Stomach (tissue), 9 donors: ENCODE data around the gene CYP3A7. TPM values are rescaled to one million over a fixed set of nuclear protein-coding genes. Genes with fewer than 3 reads are reported as not detected.
"Not testable (repeated sequence)": the region's sequence is repeated elsewhere in the genome, so short reads cannot be mapped to it uniquely, and the experiment has no call there.

Experiments
- DNase-seq, 2 donors: peaks; one replicate each; pipeline versions ENCODE4 v3.0.0 to v3.0.0-alpha.2; 2013 to 2019
- H3K27ac ChIP-seq, 5 donors: fragments of 200-600 bp in 4 of 5; sonication (generic) in 4 of 5; one replicate each; pipeline ENCODE4 v1.5.1; 2013 to 2019; ENCODE audit warnings: mild to moderate bottlenecking in 1 of 5, moderate library complexity in 1 of 5
- H3K27me3 ChIP-seq, 3 donors: fragments of 200-600 bp; sonication (generic); one replicate each; pipeline ENCODE4 v1.5.1; 2017 to 2019; ENCODE audit warnings: mixed run types in 1 of 3
- H3K36me3 ChIP-seq, 4 donors: fragments of 200-600 bp; sonication (generic); 1 replicate in 3 of 4; 2 replicates in 1 of 4; pipeline ENCODE4 v1.5.1; 2016 to 2019
- H3K4me1 ChIP-seq, 4 donors: fragments of 200-600 bp; sonication (generic); one replicate each; pipeline ENCODE4 v1.5.1; 2016 to 2019
- H3K4me3 ChIP-seq, 4 donors: fragments of 200-600 bp; sonication (generic) in 3 of 4; one replicate each; pipeline ENCODE4 v1.5.1; 2016 to 2019; ENCODE audit warnings: mild to moderate bottlenecking in 1 of 4
- H3K9me3 ChIP-seq, 4 donors: fragments of 200-600 bp; sonication (generic); one replicate each; pipeline ENCODE4 v1.5.1; 2016 to 2019
- CTCF ChIP-seq, 7 experiments: fragments of 450-650 bp in 4 of 7; fragments of 200-600 bp in 3 of 7; sonication (generic) in 3 of 7; IDR thresholded peaks; one replicate each; pipeline ENCODE4 v1.5.1; 2016 to 2019; ENCODE audit warnings: antibody characterized with exemption in 7 of 7, control low read depth in 2 of 7, mild to moderate bottlenecking in 1 of 7
- EP300 ChIP-seq: sonication (generic); formaldehyde crosslinking; IDR thresholded peaks from one replicate; pipeline ENCODE4 v1.6.1; 2017; ENCODE audit warnings: antibody characterized with exemption
- POLR2A ChIP-seq, 4 donors: fragments of 450-650 bp; IDR thresholded peaks; one replicate each; pipeline ENCODE4 v1.6.1; 2016; ENCODE audit warnings: antibody characterized with exemption in 4 of 4, control low read depth in 2 of 4, mild to moderate bottlenecking in 1 of 4, moderate library complexity in 1 of 4
- POLR2AphosphoS5 ChIP-seq, 3 donors: sonication (generic); formaldehyde crosslinking; IDR thresholded peaks; one replicate each; pipeline ENCODE4 v1.6.1; 2016; ENCODE audit warnings: antibody characterized with exemption in 3 of 3
- WGBS, 5 donors: extraction: QIAGEN DNeasy Blood & Tissue Kit in 3 of 5; methylation state at CpG; one replicate each; pipeline versions ENCODE4 v1.1.5 to v1.1.7; 2013 to 2018; 5-methylcytosine and 5-hydroxymethylcytosine counted together
- intact Hi-C: fragments of 100-400 bp; cut with DNase I; formaldehyde crosslinking; loops from one replicate; pipeline ENCODE4 v1.15.1; 2023; ENCODE audit warnings: low total_unique reads
- polyA plus RNA-seq, 3 donors: library from polyadenylated mRNA; stranded (reverse); fragments of 200-250 nt; gene quantifications; one replicate each; pipeline ENCODE4 v1.2.3, GENCODE V29; 2013
- total RNA-seq, 5 donors: library from RNA; depleted of rRNA; stranded (reverse); fragments of >200 nt; gene quantifications; one replicate each; pipeline versions ENCODE4 v1.1.0 to v1.2.3, GENCODE V29; 2014 to 2016
- donor health status: healthy with polysubstance abuse.
- donor health status: Bipolar disorder and iron deficiency.
- donor health status: healthy.

The CYP3A7 gene
- total and polyA plus RNA-seq, 8 donors, result not detected

GRCh38 chr7:99668541-99668940 is 66.5 kb downstream of the CYP3A7 start:
- Histone ChIP-seq H3K27ac (no peak overlapping the region), H3K36me3 (peaks cover 10 to 98% (median 86%) of the 10 kb centered on the region in 4 donors), H3K27me3 (no peaks in the 10 kb centered on the region), H3K4me1 (no peaks in the 10 kb centered on the region), H3K4me3 (no peak overlapping the region), H3K9me3 (no peaks in the 10 kb centered on the region)
- intact Hi-C loops, result no loop called here
- no peak for DNase-seq
- WGBS, 5 donors, result 85 to 100% (median 97%) methylated on average over 8 of the region's 8 CpGs
- no peak for TF ChIP-seq CTCF (IDR thresholded peaks at IDR 0.05)
- TF ChIP-seq POLR2A (IDR thresholded peaks at IDR 0.05), result no peak
- TF ChIP-seq POLR2AphosphoS5 (IDR thresholded peaks at IDR 0.05), result no peak
- TF ChIP-seq EP300, result no peak

DNA sequence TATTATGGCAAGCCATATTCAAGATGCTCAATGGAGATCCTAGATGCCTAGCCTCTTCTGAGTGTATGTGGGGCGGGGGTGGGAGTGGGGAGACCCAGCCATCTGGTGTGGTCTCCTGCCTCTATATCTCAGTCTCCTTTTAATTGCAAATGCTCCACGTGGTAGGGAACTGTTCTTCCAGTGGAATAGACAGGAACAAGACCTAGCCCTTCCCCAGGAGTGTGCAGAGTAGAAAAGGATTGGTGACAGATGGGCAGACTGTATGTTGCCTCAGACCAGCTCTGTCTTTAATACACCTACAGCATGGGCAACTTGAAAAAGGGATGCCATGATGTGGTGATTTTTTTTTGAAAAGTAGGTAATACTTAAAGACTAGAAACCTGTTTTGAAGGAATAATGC is 67.8 kb downstream of the CYP3A7 start:
- no peak overlapping the region for H3K4me3 ChIP-seq
- no peak overlapping the region for H3K27ac ChIP-seq
- no peak for DNase-seq
- no peaks in the 10 kb centered on the region for H3K27me3 ChIP-seq
- H3K36me3 ChIP-seq, result peaks cover 21 to 98% (median 86%) of the 10 kb centered on the region in 4 donors
- H3K4me1 ChIP-seq, result no peaks in the 10 kb centered on the region
- no peaks in the 10 kb centered on the region for H3K9me3 ChIP-seq
- intact Hi-C loops, result no loop called here
- WGBS, 5 donors, result 69 to 88% (median 80%) methylated on average over 2 of the region's 2 CpGs
- no peak for TF ChIP-seq POLR2AphosphoS5 (IDR thresholded peaks at IDR 0.05)
- no peak for TF ChIP-seq CTCF (IDR thresholded peaks at IDR 0.05)
- no peak for TF ChIP-seq POLR2A (IDR thresholded peaks at IDR 0.05)
- no peak for TF ChIP-seq EP300

DNA sequence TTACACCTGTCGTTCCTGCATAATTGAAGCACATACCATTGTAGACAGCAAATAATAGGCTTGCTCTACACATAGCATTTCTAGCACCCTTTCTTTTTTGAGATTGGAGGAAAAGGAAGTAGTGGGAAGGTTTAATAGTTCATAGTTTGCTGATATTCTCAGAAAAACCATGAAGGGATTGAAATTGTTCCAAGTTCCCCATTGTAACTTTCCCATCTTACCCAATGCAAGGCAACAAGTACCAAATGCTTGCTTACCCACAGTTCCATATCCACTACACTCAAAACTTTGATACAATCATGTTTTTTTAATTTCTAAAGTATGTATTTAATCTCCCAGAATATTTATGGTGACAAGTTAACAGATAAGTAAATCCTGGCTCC is 69.0 kb downstream of the CYP3A7 start:
- H3K27me3 ChIP-seq, result no peaks in the 10 kb centered on the region
- H3K27ac ChIP-seq, result no peak overlapping the region
- intact Hi-C loops, result no loop called here
- peaks cover 26 to 98% (median 86%) of the 10 kb centered on the region in 4 donors for H3K36me3 ChIP-seq
- H3K9me3 ChIP-seq, result no peaks in the 10 kb centered on the region
- TF ChIP-seq POLR2A (IDR thresholded peaks at IDR 0.05) (no peak), CTCF (IDR thresholded peaks at IDR 0.05) (no peak), EP300 (no peak), POLR2AphosphoS5 (IDR thresholded peaks at IDR 0.05) (no peak)
- no peaks in the 10 kb centered on the region for H3K4me1 ChIP-seq
- no peak overlapping the region for H3K4me3 ChIP-seq
- DNase-seq, result no peak
- 76 to 92% (median 82%) methylated on average over 1 of the region's 1 CpG for WGBS, 5 donors

DNA sequence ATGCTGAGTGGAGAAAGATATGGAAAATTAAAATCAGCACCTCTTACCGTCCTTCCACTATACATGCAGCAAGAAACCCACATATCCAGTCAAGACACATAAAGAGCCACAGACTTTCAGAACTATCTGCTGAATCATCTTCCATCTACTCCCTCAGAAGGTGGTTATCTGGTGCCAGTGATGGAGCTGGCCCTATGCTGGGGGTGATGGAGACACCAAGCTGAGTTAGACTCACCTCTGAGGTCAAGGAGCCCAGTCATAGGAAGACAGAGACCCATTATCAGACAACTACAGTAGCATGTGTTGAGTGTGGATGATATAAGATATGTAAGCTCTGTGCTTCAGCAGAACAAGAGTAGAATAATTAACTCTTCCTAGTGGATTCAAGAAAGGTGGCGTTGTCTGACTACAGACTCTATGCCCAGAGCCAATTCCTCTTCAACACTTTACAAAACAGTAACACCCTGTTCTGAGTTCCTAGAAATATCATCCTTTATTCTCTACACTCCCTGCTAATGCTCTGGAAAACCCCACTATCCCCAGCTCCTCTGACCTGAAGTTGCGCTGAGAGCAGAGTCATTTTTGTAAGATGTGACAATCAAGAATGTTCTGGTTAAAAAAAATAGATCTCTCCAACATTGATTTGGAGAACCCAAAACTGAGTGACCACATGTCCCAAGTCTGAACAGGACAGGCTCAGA is 69.5 kb downstream of the CYP3A7 start:
- 94 to 98% (median 97%) methylated on average over 3 of the region's 3 CpGs for WGBS, 5 donors
- no peak for TF ChIP-seq CTCF (IDR thresholded peaks at IDR 0.05)
- TF ChIP-seq EP300, result no peak
- no peak for TF ChIP-seq POLR2AphosphoS5 (IDR thresholded peaks at IDR 0.05)
- TF ChIP-seq POLR2A (IDR thresholded peaks at IDR 0.05), result no peak
- Histone ChIP-seq H3K4me3 (no peak overlapping the region), H3K27ac (no peak overlapping the region), H3K36me3 (peaks cover 28 to 98% (median 87%) of the 10 kb centered on the region in 4 donors), H3K4me1 (no peaks in the 10 kb centered on the region), H3K27me3 (no peaks in the 10 kb centered on the region), H3K9me3 (peaks cover 0 to 3% (median 0%) of the 10 kb centered on the region in 4 donors)
- intact Hi-C loops, result no loop called here
- DNase-seq, result no peak

DNA sequence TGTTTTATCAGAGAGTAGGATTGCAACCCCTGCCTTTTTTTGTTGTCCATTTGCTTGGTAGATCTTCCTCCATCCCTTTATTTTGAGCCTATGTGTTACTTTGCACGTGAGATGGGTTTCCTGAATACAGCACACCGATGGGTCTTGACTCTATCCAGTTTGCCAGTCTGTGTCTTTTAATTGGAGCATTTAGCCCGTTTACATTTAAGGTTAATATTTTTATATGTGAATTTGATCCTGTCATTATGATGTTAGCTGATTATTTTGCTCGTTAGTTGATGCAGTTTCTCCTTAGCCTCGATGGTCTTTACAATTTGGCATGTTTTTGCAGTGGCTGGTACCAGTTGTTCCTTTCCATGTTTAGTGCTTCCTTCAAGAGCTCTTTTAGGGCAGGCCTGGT is 77.1 kb downstream of the CYP3A7 start:
- DNase-seq, H3K27ac ChIP-seq, H3K4me3 ChIP-seq, H3K4me1 ChIP-seq, H3K27me3 ChIP-seq, intact Hi-C loops: not testable (repeated sequence)
- peaks cover 32 to 43% (median 41%) of the 10 kb centered on the region in 4 donors for H3K36me3 ChIP-seq
- WGBS, 5 donors, result 85 to 96% (median 96%) methylated on average over 5 of the region's 5 CpGs
- H3K9me3 ChIP-seq, result peaks cover 0 to 32% (median 12%) of the 10 kb centered on the region in 4 donors
